ENCODE data around the gene MSH3.
A peak's percentile ranks its signal among the peaks of the same experiment; 100 is the strongest.

Gene MSH3

DNA sequence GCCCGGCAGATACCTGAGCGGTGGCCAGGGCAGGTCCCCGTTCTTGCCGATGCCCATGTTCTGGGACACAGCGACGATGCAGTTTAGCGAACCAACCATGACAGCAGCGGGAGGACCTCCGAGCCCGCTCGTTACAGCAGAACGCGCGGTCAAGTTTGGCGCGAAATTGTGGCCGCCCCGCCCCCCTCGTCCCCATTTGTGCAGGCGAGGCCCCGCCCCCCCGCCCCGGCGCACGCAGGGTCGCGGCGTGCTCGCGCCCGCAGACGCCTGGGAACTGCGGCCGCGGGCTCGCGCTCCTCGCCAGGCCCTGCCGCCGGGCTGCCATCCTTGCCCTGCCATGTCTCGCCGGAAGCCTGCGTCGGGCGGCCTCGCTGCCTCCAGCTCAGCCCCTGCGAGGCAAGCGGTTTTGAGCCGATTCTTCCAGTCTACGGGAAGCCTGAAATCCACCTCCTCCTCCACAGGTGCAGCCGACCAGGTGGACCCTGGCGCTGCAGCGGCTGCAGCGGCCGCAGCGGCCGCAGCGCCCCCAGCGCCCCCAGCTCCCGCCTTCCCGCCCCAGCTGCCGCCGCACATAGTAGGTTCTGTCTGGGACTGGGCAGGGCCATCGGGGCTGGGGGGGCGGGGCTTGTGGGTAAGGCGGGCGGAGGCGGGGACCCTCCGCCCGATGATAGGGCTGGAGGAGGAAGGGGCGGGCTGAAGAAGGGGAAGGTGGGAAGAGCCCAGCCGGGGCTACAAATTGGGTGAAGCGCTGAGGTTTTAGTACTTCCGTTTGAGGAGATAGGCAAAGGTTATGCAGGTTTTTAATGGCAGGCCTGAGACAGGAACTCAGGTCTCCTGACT, at the start of gene MSH3, which contains the start of gene DHFR:
MSH3 (plus strand) TSS at position 262 of the 840 bp plus-strand sequence; CDS start at position 338, 76 bp downstream.
DHFR (minus strand) TSS at position 593 of the 840 bp plus-strand sequence; CDS start at position 99, 494 bp downstream.
- Mint-ChIP-seq H3K4me1 (ENCODE audit: low read depth) (peaks cover 26% of the 10 kb centered on the region), H3K9me3 (no peaks in the 10 kb centered on the region), H3K4me3 (no peak within 1 kb of the TSS), H3K27ac (peak within 1 kb of the TSS; percentile 98), H3K36me3 (ENCODE audit: low read depth) (peaks cover 54% of the 10 kb centered on the region), H3K27me3 (no peaks in the 10 kb centered on the region)
- peak; percentile 92 for DNase-seq

DNA sequence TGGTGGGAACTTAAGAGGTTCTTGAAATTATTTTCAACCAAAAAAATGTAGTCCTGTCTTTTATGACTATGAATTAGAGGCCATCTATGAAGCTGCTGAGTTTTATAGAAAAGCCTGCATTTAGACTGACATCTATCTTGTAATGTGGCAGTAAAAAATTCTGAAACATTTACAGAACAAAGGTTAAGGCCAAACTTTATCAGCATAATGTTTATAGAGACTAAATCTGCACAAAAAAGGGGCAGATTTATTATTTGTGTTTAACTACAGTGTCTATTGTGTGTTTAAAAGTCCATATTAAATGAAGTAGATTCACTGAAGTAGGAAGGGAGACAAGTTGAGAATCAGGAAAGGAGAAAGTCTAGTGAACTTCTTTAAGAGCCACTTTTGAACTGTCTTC, 47.1 kb upstream of the MSH3 start:
- Mint-ChIP-seq H3K9me3 (peaks cover 6% of the 10 kb centered on the region), H3K4me3 (no peak overlapping the region), H3K4me1 (ENCODE audit: low read depth) (no peaks in the 10 kb centered on the region), H3K27me3 (no peaks in the 10 kb centered on the region), H3K27ac (no peak overlapping the region), H3K36me3 (ENCODE audit: low read depth) (peaks cover 10% of the 10 kb centered on the region)
- DNase-seq = no peak

DNA sequence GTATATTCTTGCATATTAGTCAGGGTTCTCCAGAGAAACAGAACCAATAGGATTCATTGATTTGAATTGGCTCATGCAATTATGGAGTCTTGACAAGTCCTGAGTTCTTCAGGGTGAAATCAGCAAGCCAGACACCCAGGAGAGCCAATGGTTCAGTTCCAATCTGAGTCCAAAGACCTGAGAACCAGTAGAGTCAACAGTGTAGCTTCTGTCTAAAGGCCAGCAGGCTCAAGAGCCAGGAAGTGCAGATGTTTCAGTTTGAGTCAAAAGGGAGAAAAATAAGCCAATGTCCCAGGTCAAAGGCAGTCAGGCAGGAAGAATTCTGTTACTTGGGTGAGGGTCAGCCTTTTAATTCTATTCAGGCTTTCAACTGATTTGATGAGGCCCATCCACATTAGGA, 46.6 kb upstream of the MSH3 start:
- no peak overlapping the region for H3K27ac Mint-ChIP-seq
- H3K27me3 Mint-ChIP-seq = no peaks in the 10 kb centered on the region
- H3K36me3 Mint-ChIP-seq (ENCODE audit: low read depth) = peaks cover 10% of the 10 kb centered on the region
- DNase-seq = no peak
- H3K4me3 Mint-ChIP-seq = no peak overlapping the region
- no peaks in the 10 kb centered on the region for H3K4me1 Mint-ChIP-seq (ENCODE audit: low read depth)
- peaks cover 6% of the 10 kb centered on the region for H3K9me3 Mint-ChIP-seq

DNA sequence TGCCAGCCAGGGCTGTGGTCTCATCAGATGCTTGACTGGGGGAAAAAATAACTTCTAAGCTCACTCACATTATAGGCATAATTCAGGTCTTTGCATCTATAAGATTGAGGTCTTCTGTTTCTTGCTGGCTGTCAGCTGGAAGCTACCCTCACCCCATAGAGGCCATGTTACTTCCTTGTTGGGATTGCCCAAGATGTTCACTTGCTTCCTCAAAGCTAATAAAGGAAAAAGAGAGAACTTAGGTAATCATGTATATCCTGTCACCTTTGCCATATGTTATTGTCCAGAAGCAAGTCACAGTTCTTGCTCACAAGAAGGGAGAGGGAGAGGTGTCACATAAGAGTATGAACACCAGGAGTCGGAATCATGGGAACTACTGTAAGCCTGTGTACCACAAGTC, 45.7 kb upstream of the MSH3 start:
- H3K27me3 Mint-ChIP-seq = no peaks in the 10 kb centered on the region
- DNase-seq = no peak
- no peak overlapping the region for H3K4me3 Mint-ChIP-seq
- peaks cover 10% of the 10 kb centered on the region for H3K36me3 Mint-ChIP-seq (ENCODE audit: low read depth)
- H3K9me3 Mint-ChIP-seq = peaks cover 6% of the 10 kb centered on the region
- H3K4me1 Mint-ChIP-seq (ENCODE audit: low read depth) = no peaks in the 10 kb centered on the region
- H3K27ac Mint-ChIP-seq = no peak overlapping the region

DNA sequence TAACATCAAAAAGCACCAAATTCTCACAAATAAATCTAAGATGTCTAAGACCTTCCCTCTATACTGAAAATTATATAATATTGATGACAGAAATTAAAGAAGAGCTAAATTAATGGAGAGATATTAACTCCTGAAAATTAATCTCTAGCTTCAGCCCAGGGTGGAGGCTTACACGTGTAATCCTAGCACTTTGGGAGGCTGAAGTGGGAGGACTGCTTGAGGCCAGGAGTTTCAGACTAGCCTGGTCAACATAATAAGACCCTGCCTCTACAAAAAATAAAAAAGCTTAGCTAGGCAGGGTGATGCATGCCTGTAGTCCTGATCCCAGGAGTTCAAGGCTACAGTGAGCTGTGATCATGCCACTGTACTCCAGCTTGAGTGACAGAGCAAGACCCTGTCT, 44.8 kb upstream of the MSH3 start:
- H3K4me3 Mint-ChIP-seq = no peak overlapping the region
- H3K4me1 Mint-ChIP-seq (ENCODE audit: low read depth) = no peaks in the 10 kb centered on the region
- H3K36me3 Mint-ChIP-seq (ENCODE audit: low read depth) = peaks cover 10% of the 10 kb centered on the region

DNA sequence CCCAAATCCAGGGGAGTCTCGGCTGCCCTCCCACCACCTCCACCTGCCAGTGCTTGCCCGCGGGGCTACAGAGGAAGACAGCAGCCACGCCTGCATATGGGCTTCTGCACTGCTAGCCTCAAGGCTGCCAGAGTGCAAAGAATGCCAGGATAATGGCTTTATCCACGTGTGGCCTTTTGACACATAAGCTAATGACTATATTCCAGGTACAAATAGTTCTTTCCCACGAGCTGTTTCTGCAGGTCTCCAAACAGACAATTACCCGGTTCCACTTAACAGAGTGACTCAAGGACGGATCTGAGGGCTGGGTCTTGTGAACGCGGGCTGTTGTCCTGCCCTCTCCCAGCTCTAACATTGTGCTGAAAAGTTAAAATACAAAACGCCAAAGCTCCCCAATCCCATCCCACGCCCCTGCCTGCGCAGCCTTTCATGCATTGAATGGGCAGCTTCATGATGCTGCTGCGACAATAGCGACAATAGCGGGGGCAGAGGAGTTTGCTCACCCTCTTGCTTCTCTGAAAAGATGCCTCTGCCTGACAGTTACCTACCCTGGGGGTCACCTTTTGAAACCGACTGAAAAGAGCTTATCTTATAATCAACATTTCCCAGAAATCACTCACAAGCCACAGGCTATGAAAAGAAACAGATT, 39.1 kb upstream of the MSH3 start:
- Mint-ChIP-seq H3K36me3 (ENCODE audit: low read depth) (peaks cover 17% of the 10 kb centered on the region), H3K4me1 (ENCODE audit: low read depth) (no peaks in the 10 kb centered on the region), H3K4me3 (no peak overlapping the region), H3K9me3 (peaks cover 4% of the 10 kb centered on the region), H3K27ac (no peak overlapping the region), H3K27me3 (no peaks in the 10 kb centered on the region)
- DNase-seq = no peak

More for the DNA sequence above, 44.8 kb upstream of the MSH3 start:
- DNase-seq = no peak
- Mint-ChIP-seq H3K9me3 (peaks cover 6% of the 10 kb centered on the region), H3K27ac (no peak overlapping the region), H3K27me3 (no peaks in the 10 kb centered on the region)

DNA sequence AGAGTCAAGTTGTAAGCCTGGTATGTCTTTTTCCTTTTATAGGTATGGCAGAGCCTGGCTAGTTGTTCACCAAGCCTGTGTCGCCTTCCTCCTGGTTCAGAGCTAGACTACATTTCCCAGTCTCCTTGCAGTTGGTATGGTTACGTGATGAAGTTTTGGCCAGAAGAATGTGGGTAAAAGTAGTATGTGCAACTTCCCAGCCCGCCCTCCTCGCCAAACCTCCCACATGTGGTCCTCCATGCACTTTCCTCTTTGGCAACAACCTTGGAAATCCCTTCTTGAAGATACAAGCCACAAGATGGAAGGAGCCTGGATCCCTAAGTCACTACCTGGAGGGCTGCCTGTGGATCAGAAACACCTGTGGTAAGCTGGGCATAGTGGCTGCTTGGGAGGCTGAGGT, 36.0 kb upstream of the MSH3 start:
- peaks cover 36% of the 10 kb centered on the region for H3K36me3 Mint-ChIP-seq (ENCODE audit: low read depth)

DNA sequence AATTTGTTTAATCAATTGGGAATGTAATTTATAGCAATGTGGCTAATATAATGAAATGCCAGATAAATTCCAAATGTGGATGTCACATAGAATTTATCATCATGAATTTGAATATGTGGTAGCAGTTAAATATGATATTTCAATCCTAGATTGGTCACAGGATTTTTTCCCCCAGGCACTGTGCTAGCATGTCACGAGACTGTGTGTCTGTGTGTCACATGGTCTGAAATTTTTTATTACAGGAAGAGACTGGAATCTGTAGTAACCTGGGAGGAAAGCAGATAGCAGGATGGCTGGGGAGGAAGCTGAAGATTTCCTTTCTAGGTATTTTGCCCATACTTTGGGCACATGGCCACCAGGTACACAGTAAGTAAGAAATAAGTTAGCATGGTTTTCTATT, 35.4 kb upstream of the MSH3 start:
- no peaks in the 10 kb centered on the region for H3K9me3 Mint-ChIP-seq

More for the DNA sequence above, 36.0 kb upstream of the MSH3 start:
- Mint-ChIP-seq H3K27ac (no peak overlapping the region), H3K4me1 (ENCODE audit: low read depth) (peaks cover 1% of the 10 kb centered on the region), H3K9me3 (no peaks in the 10 kb centered on the region), H3K27me3 (no peaks in the 10 kb centered on the region), H3K4me3 (no peak overlapping the region)
- DNase-seq = no peak

DNA sequence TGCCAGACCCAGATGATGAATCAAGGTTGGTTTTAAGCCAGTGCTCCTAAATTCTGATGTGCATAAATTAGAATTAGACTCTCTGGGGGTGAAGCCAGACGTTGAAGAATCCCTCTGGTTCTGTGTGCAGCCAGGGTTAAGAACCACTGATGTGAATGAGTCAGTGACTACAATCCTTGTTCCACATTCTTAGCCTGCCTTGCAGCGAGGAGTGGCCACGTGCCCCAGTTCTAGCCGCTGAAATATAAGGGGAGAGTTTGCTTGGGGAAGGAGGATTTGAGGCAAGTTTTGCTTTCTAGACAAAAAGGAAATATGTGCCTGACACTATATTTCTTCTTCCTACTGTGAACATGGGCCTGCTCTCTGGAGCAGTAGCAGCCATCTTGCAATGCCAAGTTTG, 34.2 kb upstream of the MSH3 start:
- no peak for DNase-seq
- Mint-ChIP-seq H3K9me3 (no peaks in the 10 kb centered on the region), H3K27ac (no peak overlapping the region), H3K36me3 (ENCODE audit: low read depth) (peaks cover 39% of the 10 kb centered on the region), H3K4me1 (ENCODE audit: low read depth) (peaks cover 2% of the 10 kb centered on the region), H3K27me3 (no peaks in the 10 kb centered on the region), H3K4me3 (no peak overlapping the region)

More for the DNA sequence above, 35.4 kb upstream of the MSH3 start:
- Mint-ChIP-seq H3K27me3 (no peaks in the 10 kb centered on the region), H3K4me1 (ENCODE audit: low read depth) (peaks cover 2% of the 10 kb centered on the region), H3K27ac (no peak overlapping the region), H3K4me3 (no peak overlapping the region), H3K36me3 (ENCODE audit: low read depth) (peaks cover 36% of the 10 kb centered on the region)
- no peak for DNase-seq

DNA sequence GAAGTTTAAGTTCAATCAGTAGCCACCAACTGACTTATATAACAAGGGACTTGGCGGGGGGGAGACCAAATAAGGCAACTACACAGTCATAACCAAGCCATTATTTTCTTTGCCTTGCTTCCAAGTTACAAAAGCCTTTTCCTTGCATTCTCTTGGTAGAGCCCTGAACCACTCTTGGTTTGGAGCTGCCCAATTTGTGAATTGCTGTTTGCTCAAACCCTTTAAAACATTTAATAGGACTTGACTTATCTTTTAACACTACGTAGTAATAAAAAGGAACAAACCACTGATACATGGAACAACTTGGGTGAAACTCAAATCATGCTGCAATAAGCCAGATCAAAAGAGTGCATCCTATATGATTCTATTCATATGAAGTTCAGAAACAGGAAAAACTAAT, 31.7 kb upstream of the MSH3 start:
- Mint-ChIP-seq H3K4me3 (no peak overlapping the region), H3K27ac (no peak overlapping the region), H3K36me3 (ENCODE audit: low read depth) (peaks cover 44% of the 10 kb centered on the region), H3K9me3 (no peaks in the 10 kb centered on the region), H3K27me3 (no peaks in the 10 kb centered on the region), H3K4me1 (ENCODE audit: low read depth) (peaks cover 2% of the 10 kb centered on the region)
- no peak for DNase-seq

DNA sequence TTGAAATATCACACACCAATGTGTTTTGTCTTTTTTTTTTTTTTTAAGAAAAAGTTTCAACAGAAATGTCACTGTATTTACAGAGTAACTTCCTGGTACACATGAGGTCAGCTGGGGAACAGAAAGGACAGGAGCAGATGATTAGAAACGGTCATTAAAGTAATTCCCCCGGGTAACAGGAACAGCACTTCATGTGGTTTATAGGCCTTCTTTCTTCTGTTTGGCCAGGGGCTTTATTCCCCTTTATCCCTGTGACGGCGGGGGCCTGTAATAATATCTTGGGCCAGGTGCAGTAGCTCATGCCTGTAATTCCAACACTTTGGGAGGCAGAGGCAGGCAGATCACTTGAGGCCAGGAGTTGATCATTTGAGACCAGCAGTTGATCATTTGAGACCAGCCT, 30.5 kb upstream of the MSH3 start:
- no peak for DNase-seq
- Mint-ChIP-seq H3K9me3 (no peaks in the 10 kb centered on the region), H3K4me3 (no peak overlapping the region), H3K4me1 (ENCODE audit: low read depth) (peaks cover 2% of the 10 kb centered on the region), H3K36me3 (ENCODE audit: low read depth) (peaks cover 44% of the 10 kb centered on the region), H3K27me3 (no peaks in the 10 kb centered on the region), H3K27ac (no peak overlapping the region)

DNA sequence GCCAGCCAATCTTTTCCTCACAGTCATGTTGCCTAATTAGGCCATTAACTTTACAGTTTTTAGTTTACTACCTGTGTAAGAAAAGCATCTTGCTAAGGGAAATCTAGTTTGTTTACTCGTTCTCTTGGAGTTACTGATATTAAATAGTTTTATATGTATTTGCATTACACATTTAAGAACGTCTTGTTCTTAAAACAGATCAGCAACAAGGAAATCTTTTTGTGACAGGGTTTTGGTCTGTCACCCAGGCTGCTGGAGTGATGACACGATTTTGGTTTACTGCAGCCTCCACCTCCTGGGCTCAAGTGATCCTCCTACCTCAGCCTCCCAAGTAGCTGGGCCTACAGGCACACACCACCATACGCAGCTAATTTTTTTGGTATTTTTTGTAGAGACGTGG, 29.2 kb upstream of the MSH3 start:
- no peak overlapping the region for H3K27ac Mint-ChIP-seq
- no peak overlapping the region for H3K4me3 Mint-ChIP-seq
- no peak for DNase-seq
- H3K36me3 Mint-ChIP-seq (ENCODE audit: low read depth) = peaks cover 46% of the 10 kb centered on the region
- H3K4me1 Mint-ChIP-seq (ENCODE audit: low read depth) = peaks cover 2% of the 10 kb centered on the region
- H3K9me3 Mint-ChIP-seq = no peaks in the 10 kb centered on the region
- H3K27me3 Mint-ChIP-seq = no peaks in the 10 kb centered on the region

DNA sequence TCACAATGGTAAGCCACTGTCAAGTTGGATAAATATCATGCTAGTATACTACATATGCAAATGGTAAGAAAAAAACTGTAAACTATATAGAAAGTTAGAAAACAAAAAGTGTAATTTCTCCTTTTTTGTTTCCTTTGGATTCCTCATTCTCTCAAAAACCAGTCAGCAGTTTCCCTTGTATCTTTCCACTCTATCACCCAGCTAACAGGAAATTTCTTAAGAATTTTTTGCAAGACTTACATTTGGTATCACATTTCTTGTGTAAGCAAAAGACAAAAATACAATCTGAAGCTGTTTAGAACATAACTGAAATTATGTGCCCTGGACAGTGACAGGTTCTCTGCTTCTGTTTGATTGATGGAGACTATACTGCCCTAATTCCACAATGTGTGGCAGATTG, 25.2 kb upstream of the MSH3 start:
- H3K36me3 Mint-ChIP-seq (ENCODE audit: low read depth) = peaks cover 66% of the 10 kb centered on the region
- no peak overlapping the region for H3K27ac Mint-ChIP-seq

DNA sequence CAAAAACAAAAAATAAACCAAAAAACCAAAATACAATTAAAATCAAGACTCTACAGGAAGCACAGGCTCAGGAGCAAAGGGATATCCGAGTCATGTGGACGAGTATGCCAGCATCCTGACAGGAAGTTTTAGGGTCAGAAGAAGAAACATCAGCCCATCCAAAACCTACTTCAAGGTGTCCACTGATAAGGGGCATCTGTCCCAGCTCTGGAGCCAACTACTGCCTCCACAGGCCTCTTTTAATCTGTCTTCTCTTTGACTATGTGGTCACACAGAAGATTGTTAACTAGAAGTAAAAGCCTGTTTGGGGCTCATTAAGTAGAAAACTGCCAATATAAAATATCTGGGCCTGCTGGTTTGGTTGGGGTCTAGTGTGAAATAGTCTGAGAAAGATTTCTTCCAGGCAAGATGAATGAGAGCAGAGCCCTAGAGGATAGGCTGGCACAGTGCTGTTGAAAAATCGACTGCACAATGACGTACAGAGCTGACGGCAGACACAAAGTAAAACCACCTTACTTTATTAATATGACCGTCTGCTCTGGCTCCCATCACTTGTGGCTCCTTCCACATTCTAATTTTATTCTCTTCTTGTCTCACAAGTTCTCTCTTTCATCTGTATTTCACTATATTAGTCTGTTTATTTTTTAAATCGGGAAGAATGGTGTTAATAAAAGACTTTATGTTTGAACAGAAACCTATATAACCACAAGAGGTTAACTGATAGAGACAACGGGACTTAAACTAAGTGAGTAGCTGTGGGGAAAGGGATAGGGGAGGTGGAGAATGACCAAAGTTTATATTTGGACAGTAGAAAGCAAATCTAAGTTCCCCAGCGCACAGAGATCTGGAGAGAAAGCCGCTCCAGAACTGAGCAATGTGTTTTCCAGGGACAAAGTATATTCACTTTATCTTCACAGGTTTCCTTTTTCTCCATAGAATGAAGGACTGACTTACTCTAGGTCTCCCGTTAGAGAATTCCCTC, 22.9 kb upstream of the MSH3 start:
- Mint-ChIP-seq H3K27me3 (no peaks in the 10 kb centered on the region), H3K27ac (no peak overlapping the region), H3K36me3 (ENCODE audit: low read depth) (peaks cover 76% of the 10 kb centered on the region), H3K9me3 (no peaks in the 10 kb centered on the region), H3K4me3 (no peak overlapping the region), H3K4me1 (ENCODE audit: low read depth) (peaks cover 9% of the 10 kb centered on the region)
- no peak for DNase-seq

More for the DNA sequence above, 25.2 kb upstream of the MSH3 start:
- peaks cover 3% of the 10 kb centered on the region for H3K4me1 Mint-ChIP-seq (ENCODE audit: low read depth)
- no peaks in the 10 kb centered on the region for H3K9me3 Mint-ChIP-seq
- no peak overlapping the region for H3K4me3 Mint-ChIP-seq
- DNase-seq = no peak
- H3K27me3 Mint-ChIP-seq = no peaks in the 10 kb centered on the region

Measured in activated T-cell treated with anti-CD3 and anti-CD28 coated beads, Interleukin-2, amount 50 U/mL, for 24 hours (primary cell).